Astrocyte (in vitro differentiated cells and primary cell): ENCODE results near the gene PDE6B.

Source experiments
- EZH2 ChIP-seq: IDR thresholded peaks from 2 replicates; pipeline ENCODE4 v1.6.1; 2012; ENCODE audit warnings: mild to moderate bottlenecking, low read length, inconsistent platforms; ENCODE audit not compliant: insufficient read depth
- TF ChIP-seq, protein P1 (sequence below): IDR thresholded peaks from 2 replicates; pipeline ENCODE4 v1.5.1; 2011; ENCODE audit warnings: low read depth, mild to moderate bottlenecking, inconsistent platforms, low read length, moderate library complexity; ENCODE audit not compliant: insufficient read depth

DNA sequence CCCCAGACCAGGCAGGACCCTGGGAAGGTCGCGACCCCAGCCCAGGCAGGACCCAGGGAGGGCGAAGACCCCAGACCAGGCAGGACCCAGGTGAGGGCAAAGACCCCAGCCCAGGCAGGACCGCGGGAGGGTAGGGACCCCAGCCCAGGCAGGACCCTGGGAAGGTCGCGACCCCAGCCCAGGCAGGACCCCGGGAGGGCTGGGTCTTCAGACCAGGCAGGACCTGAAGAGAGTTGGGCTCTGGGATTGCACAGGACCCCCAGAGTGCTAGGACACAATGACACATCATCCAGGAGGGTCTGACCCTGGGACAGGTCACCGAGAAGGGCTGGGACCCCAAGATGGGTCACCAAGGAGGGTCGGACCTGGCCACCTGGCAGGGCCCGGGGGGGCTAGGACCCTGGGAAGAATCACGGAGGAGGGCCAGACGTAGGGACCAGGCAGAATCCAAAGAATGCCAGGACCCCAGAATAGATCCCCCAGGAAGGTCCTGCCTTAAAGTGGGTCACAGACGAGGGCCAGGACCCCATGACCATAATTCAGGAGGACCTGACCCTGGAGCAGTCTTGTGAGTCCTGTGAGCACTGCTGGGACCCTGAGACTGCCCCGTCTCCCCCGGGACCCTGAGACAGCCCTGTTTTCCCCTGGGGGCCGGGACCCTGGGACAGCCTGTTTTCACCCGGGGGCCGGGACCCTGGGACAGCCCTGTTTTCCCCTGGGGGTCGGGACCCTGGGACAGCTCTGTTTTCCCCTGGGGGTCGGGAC, 81.6 kb downstream of the PDE6B start:
- TF ChIP-seq, protein P1, sequence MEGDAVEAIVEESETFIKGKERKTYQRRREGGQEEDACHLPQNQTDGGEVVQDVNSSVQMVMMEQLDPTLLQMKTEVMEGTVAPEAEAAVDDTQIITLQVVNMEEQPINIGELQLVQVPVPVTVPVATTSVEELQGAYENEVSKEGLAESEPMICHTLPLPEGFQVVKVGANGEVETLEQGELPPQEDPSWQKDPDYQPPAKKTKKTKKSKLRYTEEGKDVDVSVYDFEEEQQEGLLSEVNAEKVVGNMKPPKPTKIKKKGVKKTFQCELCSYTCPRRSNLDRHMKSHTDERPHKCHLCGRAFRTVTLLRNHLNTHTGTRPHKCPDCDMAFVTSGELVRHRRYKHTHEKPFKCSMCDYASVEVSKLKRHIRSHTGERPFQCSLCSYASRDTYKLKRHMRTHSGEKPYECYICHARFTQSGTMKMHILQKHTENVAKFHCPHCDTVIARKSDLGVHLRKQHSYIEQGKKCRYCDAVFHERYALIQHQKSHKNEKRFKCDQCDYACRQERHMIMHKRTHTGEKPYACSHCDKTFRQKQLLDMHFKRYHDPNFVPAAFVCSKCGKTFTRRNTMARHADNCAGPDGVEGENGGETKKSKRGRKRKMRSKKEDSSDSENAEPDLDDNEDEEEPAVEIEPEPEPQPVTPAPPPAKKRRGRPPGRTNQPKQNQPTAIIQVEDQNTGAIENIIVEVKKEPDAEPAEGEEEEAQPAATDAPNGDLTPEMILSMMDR, result no peak
- TF ChIP-seq EZH2, result no peak
